ENCODE measurements around the gene TK2.

TK2 gene

DNA sequence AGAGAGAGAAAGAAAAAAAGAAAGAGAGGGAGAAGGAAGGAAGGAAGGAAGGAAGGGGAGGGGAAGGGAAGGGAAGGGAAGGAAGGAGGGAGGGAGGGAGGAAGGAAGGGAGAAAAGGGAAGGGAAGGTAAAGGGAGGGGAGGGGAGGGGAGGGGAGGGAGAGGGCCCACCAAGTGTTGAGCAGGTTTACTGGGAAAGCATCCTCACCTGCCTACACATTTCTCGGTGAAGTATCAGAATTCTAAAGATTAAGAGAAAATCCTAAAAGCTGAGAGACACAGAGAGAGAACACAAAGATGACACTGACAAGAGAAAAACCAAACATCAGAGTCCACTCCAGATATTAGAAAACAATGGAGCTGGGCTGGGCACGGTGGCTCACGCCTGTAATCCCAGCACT lies 42.3 kb upstream of the TK2 start:
- H3K27me3 ChIP-seq (replicated peaks; ENCODE audit: control insufficient read depth, insufficient read depth, low read length) = no peaks in the 10 kb centered on the region
- DNase-seq (ENCODE audit: extremely low read depth, insufficient read length) = no peak
- TF ChIP-seq, protein P1, sequence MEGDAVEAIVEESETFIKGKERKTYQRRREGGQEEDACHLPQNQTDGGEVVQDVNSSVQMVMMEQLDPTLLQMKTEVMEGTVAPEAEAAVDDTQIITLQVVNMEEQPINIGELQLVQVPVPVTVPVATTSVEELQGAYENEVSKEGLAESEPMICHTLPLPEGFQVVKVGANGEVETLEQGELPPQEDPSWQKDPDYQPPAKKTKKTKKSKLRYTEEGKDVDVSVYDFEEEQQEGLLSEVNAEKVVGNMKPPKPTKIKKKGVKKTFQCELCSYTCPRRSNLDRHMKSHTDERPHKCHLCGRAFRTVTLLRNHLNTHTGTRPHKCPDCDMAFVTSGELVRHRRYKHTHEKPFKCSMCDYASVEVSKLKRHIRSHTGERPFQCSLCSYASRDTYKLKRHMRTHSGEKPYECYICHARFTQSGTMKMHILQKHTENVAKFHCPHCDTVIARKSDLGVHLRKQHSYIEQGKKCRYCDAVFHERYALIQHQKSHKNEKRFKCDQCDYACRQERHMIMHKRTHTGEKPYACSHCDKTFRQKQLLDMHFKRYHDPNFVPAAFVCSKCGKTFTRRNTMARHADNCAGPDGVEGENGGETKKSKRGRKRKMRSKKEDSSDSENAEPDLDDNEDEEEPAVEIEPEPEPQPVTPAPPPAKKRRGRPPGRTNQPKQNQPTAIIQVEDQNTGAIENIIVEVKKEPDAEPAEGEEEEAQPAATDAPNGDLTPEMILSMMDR (IDR thresholded peaks at IDR 0.05; ENCODE audit: insufficient read depth, low read length, poor library complexity, severe bottlenecking) = no peak
- no peak overlapping the region for H3K4me3 ChIP-seq (replicated peaks; ENCODE audit: low read depth, low read length)
- H3K36me3 ChIP-seq (ENCODE audit: control insufficient read depth, insufficient read depth, low read length) = no peaks in the 10 kb centered on the region

DNA sequence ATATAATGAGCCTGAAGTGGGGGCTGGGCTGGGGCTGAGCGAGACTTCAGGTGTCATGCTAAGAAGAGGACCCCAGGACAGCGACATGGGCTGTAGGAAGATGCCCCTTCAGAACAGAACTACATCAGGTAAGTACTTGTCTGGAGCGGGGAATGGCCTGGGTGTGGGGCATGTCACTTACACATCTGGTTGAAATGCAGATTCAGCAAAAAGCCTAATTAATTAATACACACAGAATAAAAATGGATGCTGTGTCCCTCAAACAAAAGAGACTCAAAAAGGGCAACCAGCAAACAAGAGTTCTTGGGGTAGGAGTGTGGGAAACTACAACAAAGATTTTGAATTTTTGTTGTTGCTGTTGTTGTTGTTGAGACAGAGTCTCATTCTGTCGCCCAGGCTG lies 41.1 kb upstream of the TK2 start:
- H3K4me3 ChIP-seq (replicated peaks; ENCODE audit: low read depth, low read length) = no peak overlapping the region
- no peaks in the 10 kb centered on the region for H3K36me3 ChIP-seq (ENCODE audit: control insufficient read depth, insufficient read depth, low read length)
- DNase-seq (ENCODE audit: extremely low read depth, insufficient read length) = no peak
- H3K27me3 ChIP-seq (replicated peaks; ENCODE audit: control insufficient read depth, insufficient read depth, low read length) = no peaks in the 10 kb centered on the region; the same call in 1 of the 2 replicates
- TF ChIP-seq, protein P1 (IDR thresholded peaks at IDR 0.05; ENCODE audit: insufficient read depth, low read length, poor library complexity, severe bottlenecking) = no peak

DNA sequence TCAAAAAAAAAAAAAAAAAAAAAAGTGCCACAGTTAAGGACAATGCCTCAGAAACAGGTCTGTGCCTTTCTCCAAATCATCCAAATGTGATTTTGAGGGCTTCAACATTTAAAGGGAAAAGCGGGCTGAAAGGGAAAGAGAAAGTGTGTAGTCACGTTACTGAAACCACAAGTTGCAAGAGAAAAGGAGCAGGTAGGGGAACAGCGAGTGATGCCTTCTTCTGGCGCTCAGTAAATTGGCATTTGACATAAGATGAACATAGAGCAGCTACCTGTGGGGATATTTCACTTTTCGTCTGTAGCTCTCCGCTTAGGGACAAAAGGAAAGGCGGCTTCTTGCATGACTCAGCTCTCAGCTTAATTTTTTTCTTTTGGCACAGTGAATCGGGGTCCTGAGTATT lies 40.4 kb upstream of the TK2 start:
- Histone ChIP-seq H3K4me3 (replicated peaks; ENCODE audit: low read depth, low read length) (no peak overlapping the region), H3K27me3 (replicated peaks; ENCODE audit: control insufficient read depth, insufficient read depth, low read length) (no peaks in the 10 kb centered on the region; the same call in 1 of the 2 replicates), H3K36me3 (ENCODE audit: control insufficient read depth, insufficient read depth, low read length) (no peaks in the 10 kb centered on the region)
- no peak for DNase-seq (ENCODE audit: extremely low read depth, insufficient read length)
- TF ChIP-seq, protein P1 (IDR thresholded peaks at IDR 0.05; ENCODE audit: insufficient read depth, low read length, poor library complexity, severe bottlenecking) = no peak

DNA sequence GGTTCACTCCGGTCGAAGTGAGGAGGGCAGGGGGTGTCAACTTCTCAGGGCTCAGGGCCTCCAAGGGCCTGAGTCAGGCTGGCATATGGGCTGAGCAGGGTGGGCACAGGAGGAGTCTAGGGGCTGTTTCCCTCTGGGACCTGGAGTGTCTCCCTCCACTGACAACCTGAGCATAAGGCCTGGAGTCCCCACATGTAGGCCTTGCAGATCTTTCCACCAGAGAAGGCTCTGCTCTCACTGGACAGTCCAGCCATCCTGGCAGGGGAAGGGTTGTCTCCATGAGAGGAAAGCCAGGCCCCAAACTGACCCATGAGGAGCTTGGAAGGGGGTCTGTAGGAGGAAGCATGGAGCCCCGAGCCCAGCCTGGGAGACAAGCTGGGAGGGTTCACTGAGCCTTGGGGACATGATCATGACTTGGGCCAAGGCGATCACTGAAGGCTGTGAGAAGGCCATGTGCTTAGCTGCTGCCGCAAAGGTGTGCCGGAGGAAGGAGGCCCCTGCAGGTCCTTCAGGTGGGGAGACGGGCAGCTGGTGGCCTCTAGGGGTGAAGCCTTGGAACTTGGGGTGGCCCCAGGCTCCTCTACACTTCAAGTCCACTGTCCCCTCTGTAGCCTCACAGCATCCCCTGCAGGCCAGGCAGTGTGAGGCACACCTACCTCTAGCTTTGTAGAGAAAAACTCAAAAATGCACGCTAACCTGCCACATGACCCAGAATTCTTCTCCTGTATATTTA lies 39.2 kb upstream of the TK2 start:
- peak; percentile 56 for DNase-seq (ENCODE audit: extremely low read depth, insufficient read length)
- no peak overlapping the region for H3K4me3 ChIP-seq (replicated peaks; ENCODE audit: low read depth, low read length)
- no peaks in the 10 kb centered on the region for H3K36me3 ChIP-seq (ENCODE audit: control insufficient read depth, insufficient read depth, low read length)
- TF ChIP-seq, protein P1 (IDR thresholded peaks at IDR 0.05; ENCODE audit: insufficient read depth, low read length, poor library complexity, severe bottlenecking) = peak; percentile 96
- H3K27me3 ChIP-seq (replicated peaks; ENCODE audit: control insufficient read depth, insufficient read depth, low read length) = no peaks in the 10 kb centered on the region; the same call in 1 of the 2 replicates

DNA sequence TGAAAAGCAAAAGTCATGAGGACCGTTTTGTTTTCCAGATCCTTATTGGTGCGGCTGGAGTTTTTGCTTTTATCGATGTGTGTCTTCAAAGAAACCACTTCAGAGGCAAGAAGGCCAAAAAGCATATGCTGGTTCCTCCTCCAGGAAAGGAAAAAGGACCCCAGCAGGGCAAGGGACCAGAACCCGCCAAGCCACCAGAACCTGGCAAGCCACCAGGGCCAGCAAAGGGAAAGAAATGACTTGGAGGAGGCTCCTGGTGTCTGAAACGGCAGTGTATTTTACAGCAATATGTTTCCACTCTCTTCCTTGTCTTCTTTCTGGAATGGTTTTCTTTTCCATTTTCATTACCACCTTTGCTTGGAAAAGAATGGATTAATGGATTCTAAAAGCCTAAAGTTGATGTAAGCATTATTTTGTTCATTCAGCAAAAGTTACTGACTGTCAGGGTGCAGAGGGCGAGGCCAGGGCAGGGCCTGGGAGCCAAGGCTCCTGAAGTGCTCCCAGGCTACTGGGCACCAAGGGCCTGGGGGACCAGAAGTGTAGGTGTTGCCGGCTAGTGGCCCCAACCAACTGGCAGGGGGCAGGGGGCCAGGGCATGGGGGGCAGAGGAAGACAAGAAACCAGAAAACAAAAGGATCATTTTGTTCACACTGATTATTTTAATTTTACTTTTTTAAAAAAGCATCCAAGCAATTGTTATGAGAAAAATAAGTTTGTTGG lies 38.1 kb upstream of the TK2 start:
- Histone ChIP-seq H3K27me3 (replicated peaks; ENCODE audit: control insufficient read depth, insufficient read depth, low read length) (no peaks in the 10 kb centered on the region; the same call in 1 of the 2 replicates), H3K4me3 (replicated peaks; ENCODE audit: low read depth, low read length) (no peak overlapping the region), H3K36me3 (ENCODE audit: control insufficient read depth, insufficient read depth, low read length) (no peaks in the 10 kb centered on the region)
- TF ChIP-seq, protein P1 (IDR thresholded peaks at IDR 0.05; ENCODE audit: insufficient read depth, low read length, poor library complexity, severe bottlenecking) = no peak
- no peak for DNase-seq (ENCODE audit: extremely low read depth, insufficient read length)

All from GM06990 (cell line).